HepG2 (cell line): Measurements from ENCODE around the gene RFX2. TPM values are rescaled to one million over a fixed set of nuclear protein-coding genes. Genes with fewer than 3 reads are reported as not detected.

ENCODE experiments used
- ATAC-seq: fragments of 200-7000 bp; cut with Tn5 transposase; 3 replicates; pipeline ENCODE4 v1.9.1; 2020; ENCODE audit warnings: mild to moderate bottlenecking, moderate library complexity
- BruUV-seq: library from RNA; stranded (reverse); fragments of 400-500 nt; replicated peaks from 2 replicates; lab custom pipeline; 2021; lab: Mats Ljungman, UMichigan
- CTCF ChIA-PET: fragments of 300-600 bp; formaldehyde crosslinking; extraction: SDS; loops from one replicate; lab custom pipeline; 2021; ENCODE audit warnings: low total read pairs, inconsistent platforms, low intra/inter-chr PET ratio; lab: Yijun Ruan, JAX
- POLR2A ChIA-PET: fragments of 350-600 bp; sonication (Branson Sonifier 250); formaldehyde crosslinking; loops from one replicate; lab custom pipeline; 2020; ENCODE audit warnings: antibody characterized with exemption, inconsistent platforms; lab: Yijun Ruan, JAX
- DNase-seq: peaks from one replicate; pipeline ENCODE4 v3.0.0-alpha.2; 2015; ENCODE audit warnings: low spot score
- FAIRE-seq: peaks from 3 replicates; lab custom pipeline; 2011; peaks lifted over from hg19 to GRCh38; lab: Jason Lieb, UNC
- H2AFZ ChIP-seq: one replicate; pipeline ENCODE4 v1.6.1; 2011; ENCODE audit warnings: low read length, inconsistent platforms
- H3K27ac ChIP-seq: fragments of 300-600 bp; 3 replicates; pipeline ENCODE4 v1.8.0; 2011; ENCODE audit warnings: mixed run types, mild to moderate bottlenecking, mixed read lengths, low read length, inconsistent platforms; ENCODE audit not compliant: insufficient read depth; ENCODE audit errors: extremely low read length
- H3K27me3 ChIP-seq, 2 experiments: fragments of 200-600 bp in 1 of 2; 2 replicates in 1 of 2; 3 replicates in 1 of 2; pipeline versions ENCODE4 v1.6.0 to v1.8.0; 2011; ENCODE audit warnings: low read length in 2 of 2, mild to moderate bottlenecking in 2 of 2, moderate library complexity in 2 of 2, inconsistent platforms in 1 of 2; ENCODE audit not compliant: insufficient read depth in 2 of 2, control insufficient read depth in 1 of 2
- H3K36me3 ChIP-seq, 2 experiments: fragments of 200-600 bp in 1 of 2; replicated peaks in 1 of 2; 2 replicates in 1 of 2; 3 replicates in 1 of 2; pipeline versions ENCODE4 v1.5.1 to v1.8.0; 2011; ENCODE audit warnings: low read length in 2 of 2, inconsistent platforms in 1 of 2; ENCODE audit not compliant: insufficient read depth in 2 of 2, control insufficient read depth in 1 of 2
- H3K4me1 ChIP-seq: 2 replicates; pipeline ENCODE4 v1.5.1; 2012; ENCODE audit warnings: low read length, inconsistent platforms; ENCODE audit not compliant: insufficient read depth
- H3K4me2 ChIP-seq: 2 replicates; pipeline ENCODE4 v1.6.0; 2011; ENCODE audit warnings: low read depth, low read length, inconsistent platforms
- H3K4me3 ChIP-seq, 3 experiments: fragments of 200-600 bp in 1 of 3; sonication (generic), shearing (Covaris generic) in 1 of 3; replicated peaks in 1 of 3; 2 replicates each; pipeline ENCODE4 v1.5.1; 2011 to 2016; ENCODE audit warnings: low read length in 3 of 3, inconsistent platforms in 2 of 3, low read depth in 2 of 3, mild to moderate bottlenecking in 2 of 3, control low read depth in 1 of 3, mixed read lengths in 1 of 3; ENCODE audit not compliant: insufficient read depth in 1 of 3
- H3K79me2 ChIP-seq: one replicate; pipeline ENCODE4 v1.6.1; 2011; ENCODE audit warnings: low read length, inconsistent platforms; ENCODE audit not compliant: insufficient read depth
- H3K9ac ChIP-seq: 2 replicates; pipeline ENCODE4 v1.6.0; 2011; ENCODE audit warnings: mild to moderate bottlenecking, low read depth, low read length, inconsistent platforms; ENCODE audit not compliant: insufficient read depth
- H3K9me3 ChIP-seq: 2 replicates; pipeline ENCODE4 v1.5.1; 2012; ENCODE audit warnings: mild to moderate bottlenecking, low read length
- H4K20me1 ChIP-seq: 2 replicates; pipeline ENCODE4 v1.6.0; 2011; ENCODE audit warnings: inconsistent platforms, mild to moderate bottlenecking, low read length, moderate library complexity; ENCODE audit not compliant: insufficient read depth
- ATF4 ChIP-seq, 2 experiments: fragments of 450-650 bp in 1 of 2; sonication (generic) in 1 of 2; formaldehyde crosslinking; IDR thresholded peaks; 2 replicates each; pipeline versions ENCODE4 v1.5.0 to v1.8.0; 2020 to 2022; ENCODE audit warnings: mild to moderate bottlenecking in 1 of 2, missing genetic modification reagents in 1 of 2
- BHLHE40 ChIP-seq: IDR thresholded peaks from 2 replicates; pipeline ENCODE4 v1.6.1; 2011; ENCODE audit warnings: low read length, improper control_type of control experiment
- CHD4 ChIP-seq: fragments of 200-600 bp; sonication (generic); IDR thresholded peaks from 2 replicates; pipeline ENCODE4 v1.7.0; 2017; ENCODE audit warnings: mild to moderate bottlenecking, low read length, borderline replicate concordance
- CREM ChIP-seq, 2 experiments: sonication (generic) in 1 of 2; formaldehyde crosslinking in 1 of 2; IDR thresholded peaks; 2 replicates each; pipeline versions ENCODE4 v1.4.0 to v1.6.1; 2016 to 2020; ENCODE audit warnings: antibody characterized with exemption in 1 of 2, mild to moderate bottlenecking in 1 of 2, missing genetic modification reagents in 1 of 2
- EZH2 ChIP-seq: conservative IDR thresholded peaks from 2 replicates; pipeline ENCODE4 v1.6.1; 2012; ENCODE audit warnings: mild to moderate bottlenecking, low read depth, low read length, moderate library complexity
- HOXA7 ChIP-seq: sonication (generic); formaldehyde crosslinking; IDR thresholded peaks from 2 replicates; pipeline ENCODE4 v1.8.1; 2022; ENCODE audit warnings: mild to moderate bottlenecking, missing genetic modification reagents, moderate library complexity
- KAT2B ChIP-seq: fragments of 150-350 bp; IDR thresholded peaks from 2 replicates; pipeline ENCODE4 v1.6.1; 2014; ENCODE audit warnings: low read depth, low read length, borderline replicate concordance
- KLF15 ChIP-seq: sonication (generic); formaldehyde crosslinking; IDR thresholded peaks from 2 replicates; pipeline ENCODE4 v1.8.1; 2023; ENCODE audit warnings: borderline replicate concordance, mild to moderate bottlenecking, inconsistent platforms, missing genetic modification reagents, mixed read lengths
- PLRG1 ChIP-seq: fragments of 450-650 bp; conservative IDR thresholded peaks from 2 replicates; pipeline ENCODE4 v1.6.1; 2016
- RBAK ChIP-seq: sonication (generic); formaldehyde crosslinking; IDR thresholded peaks from 2 replicates; pipeline ENCODE4 v1.5.1; 2020; ENCODE audit warnings: mild to moderate bottlenecking, missing genetic modification reagents
- U2AF2 ChIP-seq: fragments of 200-400 bp; formaldehyde crosslinking; IDR thresholded peaks from 2 replicates; pipeline ENCODE4 v1.6.1; 2017; ENCODE audit warnings: low read depth, mild to moderate bottlenecking, low read length
- ZBTB1 ChIP-seq: sonication (generic); formaldehyde crosslinking; IDR thresholded peaks from 2 replicates; pipeline ENCODE4 v1.4.0; 2020; ENCODE audit warnings: missing genetic modification reagents, borderline replicate concordance
- ZBTB49 ChIP-seq: sonication (generic); formaldehyde crosslinking; IDR thresholded peaks from 2 replicates; pipeline ENCODE4 v1.4.0; 2020; ENCODE audit warnings: missing genetic modification reagents, borderline replicate concordance
- ZFP1 ChIP-seq: IDR thresholded peaks from 2 replicates; pipeline ENCODE4 v1.6.1; 2016
- ZFP91 ChIP-seq: sonication (generic); formaldehyde crosslinking; IDR thresholded peaks from 2 replicates; pipeline ENCODE4 v1.9.0; 2022; ENCODE audit warnings: missing genetic modification reagents, mild to moderate bottlenecking, borderline replicate concordance
- ZNF704 ChIP-seq: sonication (generic); formaldehyde crosslinking; IDR thresholded peaks from 2 replicates; pipeline ENCODE4 v1.8.1; 2023; ENCODE audit warnings: mild to moderate bottlenecking, inconsistent platforms, moderate library complexity, missing genetic modification reagents, borderline replicate concordance
- ZNF749 ChIP-seq: sonication (generic); formaldehyde crosslinking; IDR thresholded peaks from 2 replicates; pipeline ENCODE4 v1.8.0; 2022; ENCODE audit warnings: mild to moderate bottlenecking, missing genetic modification reagents, moderate library complexity, borderline replicate concordance
- WGBS: methylation state at CpG from one replicate; pipeline ENCODE4 v1.1.6; 2017; ENCODE audit warnings: low lambda C conversion rate; 5-methylcytosine and 5-hydroxymethylcytosine counted together
- in situ Hi-C: cut with HindIII; loops from 2 replicates; pipeline ENCODE4 v1.10.0; 2017; ENCODE audit warnings: low pct_unique_long_range_greater_than_20kb; ENCODE audit not compliant: extremely low pct_ligation_motif_present
- intact Hi-C: fragments of 100-400 bp; cut with micrococcal nuclease; formaldehyde crosslinking; loops from one replicate; pipeline ENCODE4 v1.10.0; 2022; ENCODE audit not compliant: unreplicated experiment
- polyA plus RNA-seq, 8 experiments: library from polyadenylated mRNA; depleted of rRNA in 3 of 8; stranded (reverse) in 7 of 8; unstranded in 1 of 8; fragments of >200 nt; fragmentation: Illumina TruSeq in 4 of 8; extraction: Trizol in 4 of 8; gene quantifications; 2 replicates each; pipeline versions ENCODE4 v1.2.1 to v1.2.3, GENCODE V29; 2011 to 2016; ENCODE audit warnings: low read depth in 4 of 8, missing spikeins in 1 of 8, mixed read lengths in 1 of 8; ENCODE audit not compliant: insufficient read depth in 1 of 8
- total RNA-seq, 5 experiments: library from RNA; depleted of rRNA; stranded (reverse); fragments of >200 nt; fragmentation: Illumina TruSeq; extraction: Trizol; gene quantifications; 2 replicates each; pipeline ENCODE4 v1.2.3, GENCODE V29; 2016; ENCODE audit warnings: low read depth in 1 of 5

The RFX2 gene
- total and polyA plus RNA-seq, 2 of the 13 experiments (the other 11 are each of a cell fraction or from before 2014, with no cell fraction given), result 2.8 to 3.3 TPM

GRCh38 chr19:5977785-5978605 lies 132.3 kb downstream of the RFX2 start, which contains the start of gene RANBP3:
Gene RANBP3 (minus strand): TSS chr19:5978140. CDS start chr19:5978082, 58 bp downstream.
- DNase-seq, result peak; percentile 97
- no peaks in the 10 kb centered on the region for H3K9me3 ChIP-seq
- WGBS, result under 1% methylated on average over 32 of the region's 88 CpGs
- H3K4me3 ChIP-seq, result peak within 1 kb of the TSS; percentile 87 to 98 (median 92)
- peak; percentile 85 for ATAC-seq
- H3K4me2 ChIP-seq, result peak within 1 kb of the TSS; percentile 99
- in situ Hi-C loops, result loop anchor here (5.0 kb wide), 1 partner anchor 176 kb away; no protein-coding TSS in a partner anchor
- H3K36me3 ChIP-seq, result peaks cover 5 to 16% of the 10 kb centered on the region in 2 experiments
- intact Hi-C loops, result no loop called here
- peaks cover 63% of the 10 kb centered on the region for H3K79me2 ChIP-seq
- H3K27me3 ChIP-seq, result no peaks in the 10 kb centered on the region; a peak in 1 of 5 replicates
- H3K4me1 ChIP-seq, result peaks cover 83% of the 10 kb centered on the region
- peaks cover 13% of the 10 kb centered on the region; the same call in 1 of the 2 replicates for H4K20me1 ChIP-seq
- H3K27ac ChIP-seq, result peak within 1 kb of the TSS; percentile 82
- BruUV-seq, result no TSS peak
- peak within 1 kb of the TSS; percentile 95 for H3K9ac ChIP-seq
- POLR2A ChIA-PET, result interaction anchor here (0.6 to 4.1 kb wide), 6 partner anchors 10 to 150 kb away, joined by 3 to 30 read pairs (median 4); partner anchors contain the start of gene NDUFA11
- H2AFZ ChIP-seq, result no peak within 1 kb of the TSS
- CTCF ChIA-PET, result no interaction called here
- FAIRE-seq, result no peak
- TF ChIP-seq CHD4, result no peak
- TF ChIP-seq RBAK (CRISPR knock-in tag), result peak; percentile 93
- TF ChIP-seq ATF4 (CRISPR knock-in tag; IDR thresholded peaks at IDR 0.05), result peak in 1 of 2 experiments; percentile 93; a peak in 2 of 4 replicates
- TF ChIP-seq KAT2B, result no peak
- TF ChIP-seq U2AF2, result no peak
- peak; percentile 100 for TF ChIP-seq ZNF704 (CRISPR knock-in tag)
- TF ChIP-seq EZH2, result no peak
- TF ChIP-seq ZFP1, result peak; percentile 98
- peak; percentile 97 for TF ChIP-seq ZFP91 (CRISPR knock-in tag)
- TF ChIP-seq PLRG1, result no peak
- peak; percentile 72 for TF ChIP-seq BHLHE40
- peak; percentile 98 for TF ChIP-seq ZBTB49 (CRISPR knock-in tag)
- peak; percentile 99 for TF ChIP-seq HOXA7
- TF ChIP-seq CREM (IDR thresholded peaks at IDR 0.05), result no peak
- TF ChIP-seq CREM (CRISPR knock-in tag; IDR thresholded peaks at IDR 0.05), result no peak
- TF ChIP-seq ZBTB1 (CRISPR knock-in tag), result peak; percentile 96
- peak; percentile 100 for TF ChIP-seq ZNF749 (CRISPR knock-in tag)
- peak; percentile 100 for TF ChIP-seq KLF15
